Measurements from ENCODE around the gene IRS2.

IRS2 gene

DNA sequence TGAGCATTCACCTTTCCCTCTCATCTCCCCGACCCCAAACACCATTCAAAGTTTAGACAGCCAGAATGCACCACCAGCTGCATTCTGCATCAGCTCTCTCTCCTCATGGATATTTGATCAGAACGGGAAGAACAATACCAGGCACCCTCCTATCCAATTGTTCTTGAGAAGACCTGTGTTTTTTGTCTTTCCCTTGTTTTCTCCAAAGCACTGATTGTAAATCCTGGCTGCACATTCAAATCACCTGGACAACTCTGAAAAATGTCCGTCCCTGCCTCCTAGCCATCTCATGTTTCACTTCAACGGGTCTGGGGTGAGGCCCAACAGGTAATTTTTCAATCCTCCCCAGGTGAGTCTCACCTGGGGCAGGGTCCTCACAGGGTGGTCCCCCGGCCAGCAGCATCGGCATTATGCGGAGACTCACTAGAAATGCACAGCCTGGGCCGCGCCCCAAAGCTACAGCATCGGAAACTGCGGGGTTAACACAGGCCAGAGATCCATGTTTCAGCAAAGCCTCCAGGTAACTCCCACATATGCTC lies 5.5 kb downstream of the IRS2 start:
- DNase-seq = no peak

DNA sequence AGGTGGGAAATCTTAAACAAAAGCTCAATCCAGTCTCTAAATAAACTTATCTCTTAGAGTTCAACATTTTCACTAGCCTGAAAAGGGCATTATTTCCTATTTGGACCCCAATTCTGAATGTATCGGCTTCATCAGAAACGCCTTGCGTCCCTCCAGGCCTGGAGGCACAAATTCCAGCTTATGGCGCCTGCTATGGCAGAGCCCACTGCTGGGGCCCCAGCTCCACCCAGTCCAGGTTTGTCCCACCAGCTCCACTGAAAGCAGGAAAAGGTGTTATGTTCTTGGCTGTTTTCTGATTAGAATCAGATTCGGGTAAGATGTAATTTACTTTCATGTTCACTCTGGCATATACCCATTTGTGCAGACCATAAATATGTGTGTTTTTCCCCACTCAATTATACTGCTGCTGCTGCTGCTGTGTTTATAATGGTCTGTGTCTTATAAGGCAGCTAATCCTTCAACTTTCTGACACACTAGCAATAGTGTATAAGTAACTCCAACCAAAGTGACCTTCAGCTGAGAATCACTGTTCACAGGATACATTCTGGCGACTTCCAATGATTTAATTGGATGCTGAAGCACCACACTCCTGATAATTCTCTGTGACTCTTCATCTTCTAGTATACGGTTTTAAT lies 6.4 kb downstream of the IRS2 start:
- DNase-seq = no peak

GRCh38 chr13:109779074-109779473 lies 7.3 kb downstream of the IRS2 start:
- DNase-seq = no peak

GRCh38 chr13:109778102-109778542 lies 8.3 kb downstream of the IRS2 start:
- DNase-seq = no peak

- DNase-seq = no peak
These were observed 9.8 kb downstream of the IRS2 start for GRCh38 chr13:109776575-109776974.

DNA sequence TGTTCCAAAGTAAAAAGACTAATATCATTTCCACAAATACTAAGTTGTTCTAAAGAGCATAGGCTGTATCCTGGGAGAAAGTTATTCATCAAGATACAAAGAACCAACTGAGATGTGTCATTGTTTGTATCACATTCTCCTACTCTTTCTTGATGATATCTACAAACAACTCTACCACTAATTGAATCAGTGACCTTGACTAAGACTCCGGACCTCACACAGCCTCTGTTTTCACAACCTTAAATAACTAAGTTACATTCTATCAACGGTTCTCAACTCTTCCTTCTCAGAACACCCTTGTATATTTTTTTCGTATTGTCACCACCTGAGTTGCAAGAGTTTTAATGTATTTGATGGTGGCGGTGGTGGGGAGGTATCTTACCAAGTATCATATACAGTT lies 12.6 kb downstream of the IRS2 start:
- no peak for DNase-seq

DNA sequence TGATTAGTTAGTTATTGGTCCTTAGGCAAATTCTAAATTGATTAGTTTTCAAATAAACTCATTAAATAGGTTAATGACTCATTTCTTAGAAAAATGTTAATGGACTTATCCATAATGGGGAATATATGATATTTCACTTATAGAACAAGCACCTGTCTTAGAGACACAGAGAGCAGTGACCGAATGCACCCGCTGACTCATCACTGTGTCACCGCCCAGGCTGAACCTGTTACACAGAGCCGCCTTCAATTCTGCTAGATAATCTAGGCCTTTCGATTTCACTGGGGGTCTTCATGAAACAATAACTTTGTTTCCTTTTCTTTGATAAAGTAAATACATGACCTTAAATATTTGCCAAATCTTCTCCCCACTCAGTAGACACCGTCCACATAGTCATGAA lies 13.1 kb downstream of the IRS2 start:
- DNase-seq = peak; percentile 25

- DNase-seq = no peak
These were observed 14.5 kb downstream of the IRS2 start for GRCh38 chr13:109771926-109772325.

GRCh38 chr13:109770436-109770835 lies 15.9 kb downstream of the IRS2 start:
- no peak for DNase-seq

GRCh38 chr13:109769921-109770320 lies 16.5 kb downstream of the IRS2 start:
- no peak for DNase-seq

- no peak for DNase-seq
These were observed 17.1 kb downstream of the IRS2 start for GRCh38 chr13:109769275-109769674.

DNA sequence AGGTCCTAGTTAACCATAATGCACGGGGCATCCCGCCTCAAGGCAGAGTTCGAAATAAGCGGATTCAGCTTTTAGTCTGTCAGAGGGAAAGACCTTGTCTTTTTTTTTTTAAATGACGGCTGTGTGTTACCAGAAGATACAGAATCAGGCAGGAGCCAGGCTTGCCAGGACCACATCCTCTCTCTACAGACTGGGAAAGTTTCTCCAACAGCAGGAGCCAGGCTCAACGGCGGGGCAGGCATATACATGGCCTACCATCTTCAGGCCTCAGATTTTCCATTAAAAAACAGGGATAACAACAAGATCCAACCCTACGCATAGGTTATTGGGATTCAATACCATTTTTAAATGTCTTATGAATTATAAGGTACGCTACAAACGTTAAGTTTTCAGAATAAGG lies 17.8 kb downstream of the IRS2 start:
- no peak for DNase-seq

DNA sequence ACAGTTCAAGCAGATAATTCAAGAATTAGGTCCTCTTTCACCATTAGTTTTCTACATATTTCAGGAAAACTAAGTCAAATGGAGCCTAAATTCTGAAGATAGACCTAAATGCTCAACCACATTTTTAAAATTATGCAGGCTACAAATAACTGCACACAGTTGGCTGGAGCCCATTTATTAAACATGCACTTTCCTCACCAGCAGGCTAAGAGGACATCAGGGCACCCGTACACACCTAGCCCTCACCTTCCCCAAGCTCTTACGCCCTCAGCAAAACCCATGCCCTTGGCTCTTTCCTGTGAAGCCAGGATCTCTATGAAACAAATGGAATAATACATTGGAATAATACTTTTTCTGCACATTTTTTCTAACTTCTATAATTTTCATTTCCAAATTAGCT lies 18.2 kb downstream of the IRS2 start:
- no peak for DNase-seq

- DNase-seq = no peak
These were observed 19.4 kb downstream of the IRS2 start for GRCh38 chr13:109767023-109767422.

DNA sequence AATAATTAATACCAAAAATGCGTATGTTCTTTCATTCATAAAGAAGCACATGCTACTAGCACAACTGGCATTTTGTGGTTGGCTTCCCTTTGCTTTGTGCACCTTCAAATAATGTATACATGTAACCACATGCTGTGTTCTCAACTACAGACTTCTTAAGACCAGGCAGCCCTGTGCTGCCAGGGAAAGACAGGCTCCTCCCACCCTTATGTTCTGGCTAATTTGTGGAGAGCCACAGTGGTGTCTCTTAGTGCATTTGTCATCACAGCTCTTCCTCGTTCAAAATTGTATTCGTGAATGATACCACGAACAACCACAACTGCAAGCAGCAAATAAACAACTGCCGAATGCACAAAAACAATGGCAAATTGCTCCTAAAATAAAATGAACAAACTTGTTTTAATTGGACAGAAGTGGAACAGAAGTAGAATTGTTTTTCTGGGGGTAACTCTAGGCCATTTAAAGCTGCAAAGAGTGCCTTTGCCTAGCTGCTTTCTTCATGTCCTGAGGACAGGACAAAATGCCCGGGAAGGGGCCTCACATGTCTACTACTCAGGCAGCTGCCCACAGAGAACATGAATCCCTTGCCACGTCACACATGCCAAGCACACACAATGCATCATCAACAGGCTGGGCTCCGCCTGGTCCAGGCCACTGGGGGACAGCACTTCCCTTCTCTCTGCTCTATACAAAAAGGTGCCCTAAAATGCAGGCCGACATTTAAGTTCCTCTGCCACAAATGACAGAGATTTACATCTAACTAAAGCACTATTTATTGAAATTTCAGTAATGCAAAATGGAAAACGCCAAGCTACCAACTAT lies 21.7 kb downstream of the IRS2 start:
- no peak for DNase-seq

GRCh38 chr13:109764045-109764444 lies 22.3 kb downstream of the IRS2 start:
- no peak for DNase-seq

DNA sequence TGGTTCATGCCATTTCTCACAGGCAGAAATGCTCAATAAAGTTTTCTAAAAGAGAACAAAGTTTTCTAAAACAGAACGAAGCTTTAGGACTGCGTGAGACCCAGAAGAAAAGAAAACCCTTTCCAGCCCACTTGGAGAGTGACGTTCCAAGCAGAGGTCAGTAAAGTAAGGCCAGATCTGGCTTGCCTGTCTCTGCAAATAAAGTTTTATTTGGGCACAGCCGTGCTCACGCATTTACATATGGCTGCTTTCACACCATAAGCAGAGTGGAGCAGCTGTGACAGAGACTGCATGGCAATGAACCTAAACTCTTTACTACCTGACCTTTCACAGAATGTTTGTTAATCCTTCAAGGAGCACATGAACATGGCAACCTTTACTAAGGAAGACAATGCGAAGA lies 23.6 kb downstream of the IRS2 start:
- no peak for DNase-seq

GRCh38 chr13:109761695-109762094 lies 24.7 kb downstream of the IRS2 start:
- no peak for DNase-seq

DNA sequence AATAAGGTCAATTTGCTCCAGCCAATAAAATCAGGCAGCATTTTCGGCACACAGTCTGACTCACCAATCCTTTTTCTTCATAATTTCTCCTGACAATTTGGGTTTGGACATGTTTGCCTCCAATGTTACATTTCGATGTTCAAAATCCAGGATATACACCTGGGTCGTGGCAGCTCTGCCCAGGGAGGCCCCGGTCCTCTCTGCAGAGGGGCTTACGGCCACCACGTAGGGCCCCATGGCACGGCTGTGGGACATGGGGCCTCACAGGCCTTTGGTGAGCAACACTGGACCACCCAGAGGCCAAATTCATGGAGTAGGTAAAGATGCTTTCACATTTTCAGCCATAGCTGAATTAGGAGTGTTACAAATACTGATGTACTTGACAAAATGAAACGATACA lies 25.4 kb downstream of the IRS2 start:
- DNase-seq = no peak

- no peak for DNase-seq
These were observed 26.0 kb downstream of the IRS2 start for GRCh38 chr13:109760402-109760801.

DNA sequence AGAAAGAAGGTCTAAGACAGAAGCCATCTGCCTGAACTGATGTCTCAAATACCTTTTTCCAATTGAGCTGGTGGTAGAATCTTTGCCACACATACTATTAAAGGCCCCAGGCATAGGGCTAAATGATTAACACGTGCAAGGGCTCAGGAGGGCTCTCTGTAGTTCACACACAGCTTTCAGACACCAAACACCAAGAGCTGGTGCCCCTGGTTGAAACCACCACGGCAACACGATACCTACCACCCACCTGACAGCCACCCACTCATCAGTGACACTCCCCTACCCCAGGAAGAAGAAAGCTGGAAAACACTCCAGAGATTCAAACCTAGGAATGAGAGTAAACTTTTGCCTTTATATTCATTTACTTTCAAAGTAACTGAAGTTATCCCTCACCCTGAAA lies 26.8 kb downstream of the IRS2 start:
- no peak for DNase-seq

DNA sequence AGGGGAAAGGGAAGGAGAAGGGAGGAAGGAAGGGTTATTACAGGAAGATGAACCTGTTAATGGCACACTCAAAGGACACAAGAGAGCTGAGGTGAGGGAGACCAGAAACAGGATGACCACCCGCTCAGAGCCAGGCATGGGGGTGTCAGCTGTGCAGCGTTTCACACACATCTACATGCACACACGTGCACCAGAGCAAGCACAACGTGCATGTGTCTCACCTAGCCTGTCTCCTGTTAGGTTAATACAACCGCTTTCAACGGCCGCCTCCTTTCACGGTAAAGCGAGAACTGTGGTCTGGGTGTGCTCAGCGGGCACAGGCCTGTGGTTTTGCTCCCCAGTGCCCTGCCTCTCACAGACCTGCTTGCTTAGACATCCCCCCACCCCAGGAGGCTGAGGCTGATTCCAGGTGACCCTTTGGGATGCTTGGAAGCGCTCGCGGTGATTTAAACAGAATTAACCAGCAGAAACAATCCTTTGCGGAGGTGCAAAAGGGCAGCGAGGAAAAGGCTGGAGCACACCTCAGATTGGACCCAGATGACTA lies 27.4 kb downstream of the IRS2 start:
- DNase-seq = no peak

- DNase-seq = no peak
These were observed 29.6 kb downstream of the IRS2 start for GRCh38 chr13:109756778-109757177.

- DNase-seq = no peak
These were observed 30.4 kb downstream of the IRS2 start for GRCh38 chr13:109755997-109756396.

All from 8988T (cell line).